Body of pancreas (tissue), 4 donors: ENCODE measurements around the gene LY6G6F. TPM values are rescaled to one million over a fixed set of nuclear protein-coding genes. Genes with fewer than 3 reads are reported as not detected.
"Not testable (repeated sequence)": the region's sequence is repeated elsewhere in the genome, so short reads cannot be mapped to it uniquely, and the experiment has no call there.

Source experiments
- ATAC-seq: fragments of 150-250 bp; one replicate; pipeline ENCODE4 v1.9.1; 2016
- DNase-seq, 4 donors: peaks; one replicate each; pipeline ENCODE4 v3.0.0-alpha.2; 2019
- H3K27ac ChIP-seq, 4 donors: fragments of 200-600 bp; sonication (generic); 1 replicate in 3 of 4; 2 replicates in 1 of 4; pipeline versions ENCODE4 v1.5.1 to v1.6.1; 2016 to 2019; ENCODE audit warnings: mild to moderate bottlenecking in 1 of 4, mixed read lengths in 1 of 4, moderate library complexity in 1 of 4
- H3K27me3 ChIP-seq, 2 donors: fragments of 200-600 bp; sonication (generic); one replicate each; pipeline ENCODE4 v1.6.0; 2016; ENCODE audit warnings: mild to moderate bottlenecking in 1 of 2
- H3K36me3 ChIP-seq, 2 donors: fragments of 200-600 bp; sonication (generic); replicated peaks in 1 of 2; 2 replicates each; pipeline ENCODE4 v1.5.1; 2016; ENCODE audit warnings: low read depth in 2 of 2; ENCODE audit not compliant: insufficient read depth in 1 of 2
- H3K4me1 ChIP-seq: fragments of 200-600 bp; sonication (generic); one replicate; pipeline ENCODE4 v1.6.0; 2016
- H3K4me3 ChIP-seq, 2 donors: fragments of 200-600 bp; sonication (generic); 1 replicate in 1 of 2; 2 replicates in 1 of 2; pipeline ENCODE4 v1.5.1; 2016 to 2019
- H3K9me3 ChIP-seq, 3 donors: fragments of 200-600 bp; sonication (generic); 1 replicate in 2 of 3; 2 replicates in 1 of 3; pipeline ENCODE4 v1.5.1; 2016
- POLR2A ChIP-seq, 3 donors: fragments of 450-650 bp; IDR thresholded peaks; one replicate each; pipeline ENCODE4 v1.6.1; 2016; ENCODE audit warnings: antibody characterized with exemption in 3 of 3, mild to moderate bottlenecking in 2 of 3
- WGBS, 2 donors: methylation state at CpG; one replicate each; pipeline ENCODE4 v1.1.5; 2017; 5-methylcytosine and 5-hydroxymethylcytosine counted together
- intact Hi-C: fragments of 100-400 bp; cut with DNase I; formaldehyde crosslinking; loops from one replicate; pipeline ENCODE4 v1.15.1; 2023
- total RNA-seq, 2 donors: library from RNA; depleted of rRNA; stranded (reverse); fragments of >200 nt; gene quantifications; one replicate each; pipeline ENCODE4 v1.1.0, GENCODE V29; 2016
- TF ChIP-seq, protein P1 (sequence below), 7 experiments: fragments of 450-650 bp in 4 of 7; fragments of 200-600 bp in 3 of 7; sonication (generic) in 3 of 7; IDR thresholded peaks; one replicate each; pipeline ENCODE4 v1.5.1; 2016 to 2019; ENCODE audit warnings: antibody characterized with exemption in 7 of 7

The LY6G6F gene
- total RNA-seq, 2 donors from 2014 or later = not detected

DNA sequence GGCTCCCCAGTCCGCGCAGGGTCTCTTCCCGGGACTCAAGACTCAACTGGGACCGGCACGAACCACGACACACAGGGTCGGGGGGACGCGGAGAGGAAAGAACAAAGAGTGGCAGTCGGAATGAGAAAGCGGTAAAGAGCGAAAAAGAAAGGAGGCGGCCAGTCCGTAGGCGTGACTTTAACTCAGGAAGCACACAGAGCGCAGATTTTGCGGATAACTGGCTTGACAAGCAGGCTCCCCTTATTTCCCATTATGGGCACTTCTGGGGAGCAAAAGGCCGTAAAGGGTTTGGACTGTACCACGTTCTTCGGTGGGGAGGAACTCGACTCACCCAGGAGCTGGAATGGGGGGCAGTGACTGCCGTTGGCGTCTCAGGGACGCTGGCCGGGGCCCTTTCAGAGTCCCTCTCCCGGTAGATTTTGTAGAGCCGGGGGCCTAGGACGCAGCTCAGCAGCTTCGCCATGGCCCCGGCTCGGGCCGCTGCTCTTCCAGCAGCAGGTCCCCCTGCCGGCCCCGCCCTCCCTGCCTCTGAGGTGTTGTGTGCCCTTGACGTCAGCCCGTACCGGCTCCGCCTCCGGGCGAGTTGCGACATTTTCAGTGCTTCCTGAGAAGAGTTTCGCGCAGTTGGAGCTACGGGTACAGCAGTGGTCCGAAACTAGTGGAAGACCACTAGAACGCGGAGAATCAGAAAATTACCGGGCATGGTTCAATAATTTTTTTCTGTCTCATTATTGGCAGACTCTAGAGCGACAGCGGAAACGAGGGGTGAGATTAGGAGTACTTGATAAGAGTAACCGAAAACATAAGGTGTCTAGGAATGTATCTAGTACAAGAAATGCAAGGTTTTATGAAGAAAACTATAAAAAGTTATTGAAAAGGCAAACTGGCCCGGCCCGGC lies 3.6 kb upstream of the LY6G6F start, which contains the start of gene ABHD16A:
ABHD16A (minus strand) TSS at position 506 of the 898 bp plus-strand sequence; CDS start at position 463, 43 bp downstream.
- peak; percentile 87 to 98 (median 97) for TF ChIP-seq POLR2A (IDR thresholded peaks at IDR 0.05)
- TF ChIP-seq, protein P1, sequence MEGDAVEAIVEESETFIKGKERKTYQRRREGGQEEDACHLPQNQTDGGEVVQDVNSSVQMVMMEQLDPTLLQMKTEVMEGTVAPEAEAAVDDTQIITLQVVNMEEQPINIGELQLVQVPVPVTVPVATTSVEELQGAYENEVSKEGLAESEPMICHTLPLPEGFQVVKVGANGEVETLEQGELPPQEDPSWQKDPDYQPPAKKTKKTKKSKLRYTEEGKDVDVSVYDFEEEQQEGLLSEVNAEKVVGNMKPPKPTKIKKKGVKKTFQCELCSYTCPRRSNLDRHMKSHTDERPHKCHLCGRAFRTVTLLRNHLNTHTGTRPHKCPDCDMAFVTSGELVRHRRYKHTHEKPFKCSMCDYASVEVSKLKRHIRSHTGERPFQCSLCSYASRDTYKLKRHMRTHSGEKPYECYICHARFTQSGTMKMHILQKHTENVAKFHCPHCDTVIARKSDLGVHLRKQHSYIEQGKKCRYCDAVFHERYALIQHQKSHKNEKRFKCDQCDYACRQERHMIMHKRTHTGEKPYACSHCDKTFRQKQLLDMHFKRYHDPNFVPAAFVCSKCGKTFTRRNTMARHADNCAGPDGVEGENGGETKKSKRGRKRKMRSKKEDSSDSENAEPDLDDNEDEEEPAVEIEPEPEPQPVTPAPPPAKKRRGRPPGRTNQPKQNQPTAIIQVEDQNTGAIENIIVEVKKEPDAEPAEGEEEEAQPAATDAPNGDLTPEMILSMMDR (IDR thresholded peaks at IDR 0.05) = peak in 3 of 7 experiments; percentile 17 to 31 (median 21)
- peak within 1 kb of the TSS; percentile 40 to 52 for H3K4me3 ChIP-seq
- intact Hi-C loops = no loop called here
- peaks cover 23% of the 10 kb centered on the region for H3K4me1 ChIP-seq
- no peaks in the 10 kb centered on the region for H3K27me3 ChIP-seq
- DNase-seq (peak; percentile 98 to 100 (median 99)), ATAC-seq (peak; percentile 98)
- peak within 1 kb of the TSS; percentile 90 to 97 (median 96) for H3K27ac ChIP-seq
- H3K9me3 ChIP-seq = no peaks in the 10 kb centered on the region
- WGBS, 2 donors = 0 to 1% methylated on average over 38 to 54 of the region's 54 CpGs
- no peaks in the 10 kb centered on the region for H3K36me3 ChIP-seq

DNA sequence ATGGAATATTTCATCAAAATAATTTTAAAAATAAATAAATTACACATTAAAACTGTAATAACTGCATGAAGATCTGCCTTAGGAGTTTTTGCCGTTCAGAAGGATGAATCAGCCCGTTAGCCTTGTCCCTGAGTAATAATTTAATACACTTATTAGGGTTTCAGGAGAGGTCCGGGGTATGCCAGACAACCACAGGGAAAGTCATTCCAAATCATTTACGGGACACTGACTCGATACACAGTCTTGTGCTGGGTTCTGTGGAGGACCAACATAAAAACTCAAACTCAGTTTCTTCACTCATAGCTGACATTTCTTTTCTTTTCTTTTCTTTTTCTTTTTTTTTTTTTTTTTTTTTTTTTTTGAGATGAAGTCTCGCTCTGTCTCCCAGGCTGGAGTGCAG lies 735 bp upstream of the LY6G6F start:
- TF ChIP-seq POLR2A (IDR thresholded peaks at IDR 0.05) = no peak
- TF ChIP-seq, protein P1 (IDR thresholded peaks at IDR 0.05) = no peak
- ATAC-seq = no peak

DNA sequence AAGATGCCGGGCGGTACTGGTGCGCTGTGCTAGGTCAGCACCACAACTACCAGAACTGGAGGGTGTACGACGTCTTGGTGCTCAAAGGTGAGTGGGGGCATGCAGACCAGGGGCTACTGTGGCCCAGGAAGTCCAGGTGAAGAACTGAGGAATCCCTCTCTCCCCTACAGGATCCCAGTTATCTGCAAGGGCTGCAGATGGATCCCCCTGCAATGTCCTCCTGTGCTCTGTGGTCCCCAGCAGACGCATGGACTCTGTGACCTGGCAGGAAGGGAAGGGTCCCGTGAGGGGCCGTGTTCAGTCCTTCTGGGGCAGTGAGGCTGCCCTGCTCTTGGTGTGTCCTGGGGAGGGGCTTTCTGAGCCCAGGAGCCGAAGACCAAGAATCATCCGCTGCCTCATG lies 1.0 kb downstream of the LY6G6F start:
- no peaks in the 10 kb centered on the region for H3K27me3 ChIP-seq
- 73 to 88% methylated on average over 4 to 10 of the region's 10 CpGs for WGBS, 2 donors
- H3K4me1 ChIP-seq = peaks cover 6% of the 10 kb centered on the region
- no peak for TF ChIP-seq POLR2A (IDR thresholded peaks at IDR 0.05)
- TF ChIP-seq, protein P1 (IDR thresholded peaks at IDR 0.05) = no peak
- H3K9me3 ChIP-seq = no peaks in the 10 kb centered on the region
- DNase-seq (no peak), ATAC-seq (no peak)
- H3K36me3 ChIP-seq = no peaks in the 10 kb centered on the region
- H3K27ac ChIP-seq = no peak overlapping the region
- intact Hi-C loops = no loop called here
- H3K4me3 ChIP-seq = no peak overlapping the region

More for the DNA sequence above, 735 bp upstream of the LY6G6F start:
- intact Hi-C loops = no loop called here
- DNase-seq = no peak
- no peak overlapping the region for H3K4me3 ChIP-seq
- H3K9me3 ChIP-seq = no peaks in the 10 kb centered on the region
- no peaks in the 10 kb centered on the region for H3K27me3 ChIP-seq
- peaks cover 20% of the 10 kb centered on the region for H3K4me1 ChIP-seq
- H3K36me3 ChIP-seq = no peaks in the 10 kb centered on the region
- H3K27ac ChIP-seq = no peak overlapping the region
- 73 to 81% methylated on average over 6 of the region's 6 CpGs for WGBS, 2 donors

DNA sequence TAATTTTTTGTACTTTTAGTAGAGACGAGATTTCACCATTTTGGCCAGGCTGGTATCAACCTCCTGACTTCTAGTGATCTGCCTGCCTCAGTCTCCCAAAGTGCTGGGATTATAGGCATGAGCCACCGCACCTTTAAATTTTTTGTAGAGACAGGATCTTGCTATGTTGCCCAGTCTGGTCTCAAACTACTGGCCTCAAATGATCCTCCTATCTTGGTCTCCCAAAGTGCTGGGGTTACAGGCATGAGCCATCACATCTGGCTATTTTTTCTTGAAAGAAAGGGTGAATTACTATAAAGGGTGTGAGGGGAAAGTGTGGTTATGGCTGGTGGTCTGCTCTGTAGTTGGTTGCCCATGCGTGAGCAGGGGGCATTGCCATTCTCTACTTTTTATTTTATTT lies 1.6 kb downstream of the LY6G6F start:
- Histone ChIP-seq H3K4me3 (no peak overlapping the region), H3K27me3 (no peaks in the 10 kb centered on the region), H3K9me3 (no peaks in the 10 kb centered on the region), H3K4me1 (peaks cover 6% of the 10 kb centered on the region), H3K27ac (no peak overlapping the region), H3K36me3 (no peaks in the 10 kb centered on the region)
- ATAC-seq (no peak), DNase-seq (no peak)
- WGBS, 2 donors = 78 to 91% methylated on average over 3 of the region's 3 CpGs
- TF ChIP-seq, protein P1 (IDR thresholded peaks at IDR 0.05) = no peak
- TF ChIP-seq POLR2A (IDR thresholded peaks at IDR 0.05) = no peak
- intact Hi-C loops = no loop called here

DNA sequence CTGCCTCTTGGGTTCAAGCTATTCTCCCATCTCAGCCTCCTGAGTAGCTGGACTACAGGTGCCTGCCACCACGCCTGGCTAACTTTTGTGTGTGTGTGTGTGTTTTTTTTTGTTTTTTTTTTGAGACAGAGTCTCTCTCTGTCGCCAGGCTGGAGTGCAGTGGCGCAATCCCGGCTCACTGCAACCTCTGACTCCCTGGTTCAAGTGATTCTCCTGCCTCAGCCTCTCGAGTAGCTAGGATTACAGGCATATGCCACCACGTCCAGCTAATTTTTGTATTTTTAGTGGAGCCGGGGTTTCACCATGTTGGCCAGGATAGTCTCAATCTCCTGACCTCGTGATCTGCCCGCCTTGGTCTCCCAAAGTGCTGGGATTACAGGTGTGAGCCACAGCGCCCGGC lies 2.5 kb downstream of the LY6G6F start:
- intact Hi-C loops, H3K27ac ChIP-seq, H3K36me3 ChIP-seq, H3K9me3 ChIP-seq, ATAC-seq, DNase-seq, H3K4me3 ChIP-seq, H3K4me1 ChIP-seq, H3K27me3 ChIP-seq: not testable (repeated sequence)
- 72 to 74% methylated on average over 11 of the region's 11 CpGs for WGBS, 2 donors
